Glutamatergic neuron (in vitro differentiated cells): ENCODE results near the gene SLC16A1. TPM values are rescaled to one million over a fixed set of nuclear protein-coding genes. Genes with fewer than 3 reads are reported as not detected.
"Not testable (repeated sequence)": the region's sequence is repeated elsewhere in the genome, so short reads cannot be mapped to it uniquely, and the experiment has no call there.

Experiments
- DNase-seq: peaks from one replicate; pipeline ENCODE4 v3.0.0; 2022
- H3K27ac Mint-ChIP-seq: one replicate; pipeline ENCODE4 v1.8.0; 2020; ENCODE audit warnings: mild to moderate bottlenecking, mixed read lengths, inconsistent platforms; ENCODE audit not compliant: unreplicated experiment
- H3K27me3 Mint-ChIP-seq: one replicate; pipeline ENCODE4 v1.8.0; 2020; ENCODE audit warnings: mild to moderate bottlenecking, moderate library complexity, mixed read lengths, inconsistent platforms; ENCODE audit not compliant: unreplicated experiment
- H3K36me3 Mint-ChIP-seq: one replicate; pipeline ENCODE4 v1.8.0; 2020; ENCODE audit warnings: mild to moderate bottlenecking, mixed read lengths, inconsistent platforms; ENCODE audit not compliant: unreplicated experiment
- H3K4me1 Mint-ChIP-seq: one replicate; pipeline ENCODE4 v1.8.0; 2020; ENCODE audit warnings: mild to moderate bottlenecking, low read depth, mixed read lengths, inconsistent platforms; ENCODE audit not compliant: unreplicated experiment
- H3K4me3 Mint-ChIP-seq: one replicate; pipeline ENCODE4 v1.8.0; 2020; ENCODE audit warnings: mild to moderate bottlenecking, mixed read lengths, inconsistent platforms; ENCODE audit not compliant: unreplicated experiment
- H3K9me3 Mint-ChIP-seq: one replicate; pipeline ENCODE4 v1.8.0; 2020; ENCODE audit warnings: mild to moderate bottlenecking, moderate library complexity, mixed read lengths, inconsistent platforms; ENCODE audit not compliant: unreplicated experiment
- CTCF ChIP-seq: fragments of 200-600 bp; sonication (generic); IDR thresholded peaks from one replicate; pipeline ENCODE4 v1.5.0; 2021; ENCODE audit not compliant: partially characterized antibody, unreplicated experiment
- total RNA-seq: library from RNA; stranded (reverse); fragmentation: NEBNext Ultra II Directional; extraction: Animal tissue kit (Norgen Biotek cat#: 25700); gene quantifications from one replicate; pipeline ENCODE4 v1.2.1, GENCODE V29; 2021; ENCODE audit not compliant: unreplicated experiment

Gene SLC16A1
- total RNA-seq, 1 donor from 2014 or later, result 39.5 TPM

- Mint-ChIP-seq H3K27ac (no peak overlapping the region), H3K27me3 (peaks cover 1% of the 10 kb centered on the region), H3K9me3 (no peaks in the 10 kb centered on the region), H3K4me3 (no peak overlapping the region), H3K36me3 (no peaks in the 10 kb centered on the region), H3K4me1 (no peaks in the 10 kb centered on the region)
- no peak for DNase-seq
- TF ChIP-seq CTCF, result no peak
Observed at GRCh38 chr1:112997781-112998180, 41.8 kb upstream of the SLC16A1 start.

- no peak overlapping the region for H3K4me3 Mint-ChIP-seq
- no peaks in the 10 kb centered on the region for H3K4me1 Mint-ChIP-seq
- DNase-seq, result no peak
- TF ChIP-seq CTCF, result no peak
- H3K27ac Mint-ChIP-seq, result no peak overlapping the region
- H3K36me3 Mint-ChIP-seq, result no peaks in the 10 kb centered on the region
- no peaks in the 10 kb centered on the region for H3K9me3 Mint-ChIP-seq
- H3K27me3 Mint-ChIP-seq, result peaks cover 1% of the 10 kb centered on the region
Observed at GRCh38 chr1:112995890-112996289, 39.9 kb upstream of the SLC16A1 start.

- H3K36me3 Mint-ChIP-seq, H3K4me3 Mint-ChIP-seq, H3K27ac Mint-ChIP-seq, H3K27me3 Mint-ChIP-seq, H3K4me1 Mint-ChIP-seq, DNase-seq, H3K9me3 Mint-ChIP-seq: not testable (repeated sequence)
Observed at GRCh38 chr1:112995021-112995420, 39.0 kb upstream of the SLC16A1 start.

- TF ChIP-seq CTCF, result no peak
- no peak for DNase-seq
- Mint-ChIP-seq H3K4me1 (no peaks in the 10 kb centered on the region), H3K27me3 (peaks cover 1% of the 10 kb centered on the region), H3K27ac (no peak overlapping the region), H3K36me3 (no peaks in the 10 kb centered on the region), H3K4me3 (no peak overlapping the region), H3K9me3 (no peaks in the 10 kb centered on the region)
Observed at GRCh38 chr1:112992780-112993179, 36.8 kb upstream of the SLC16A1 start.

- Mint-ChIP-seq H3K27ac (no peak overlapping the region), H3K27me3 (peaks cover 1% of the 10 kb centered on the region), H3K4me1 (no peaks in the 10 kb centered on the region), H3K36me3 (no peaks in the 10 kb centered on the region), H3K4me3 (no peak overlapping the region), H3K9me3 (no peaks in the 10 kb centered on the region)
- TF ChIP-seq CTCF, result no peak
- DNase-seq, result no peak
Observed at GRCh38 chr1:112991402-112992120, 35.6 kb upstream of the SLC16A1 start.

GRCh38 chr1:112990271-112990670 is 34.3 kb upstream of the SLC16A1 start:
- no peak overlapping the region for H3K4me3 Mint-ChIP-seq
- no peak overlapping the region for H3K27ac Mint-ChIP-seq
- no peaks in the 10 kb centered on the region for H3K27me3 Mint-ChIP-seq
- H3K4me1 Mint-ChIP-seq, result no peaks in the 10 kb centered on the region
- no peak for DNase-seq
- H3K9me3 Mint-ChIP-seq, result no peaks in the 10 kb centered on the region
- H3K36me3 Mint-ChIP-seq, result no peaks in the 10 kb centered on the region
- no peak for TF ChIP-seq CTCF
